ENCODE data around the gene CNDP2.
A peak's percentile ranks its signal among the peaks of the same experiment; 100 is the strongest.

Gene CNDP2

DNA sequence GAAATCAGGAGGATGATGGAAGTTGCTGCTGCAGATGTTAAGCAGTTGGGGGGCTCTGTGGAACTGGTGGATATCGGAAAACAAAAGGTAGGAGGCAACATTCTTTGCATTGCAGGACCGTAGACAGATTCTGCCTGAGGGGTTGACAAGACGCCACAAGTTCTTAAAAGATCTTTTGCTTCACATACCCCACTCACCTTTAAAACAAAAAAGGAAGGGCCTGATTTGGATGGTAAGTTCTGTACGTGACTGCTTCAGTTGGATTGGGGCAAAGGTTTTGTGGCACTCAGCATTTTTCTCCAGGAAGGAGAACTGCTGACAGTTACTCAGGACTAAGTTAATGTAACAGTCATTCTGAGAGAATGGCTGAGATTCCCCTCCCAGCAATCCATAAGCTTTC lies 5.2 kb downstream of the CNDP2 start:
- no peak for DNase-seq

DNA sequence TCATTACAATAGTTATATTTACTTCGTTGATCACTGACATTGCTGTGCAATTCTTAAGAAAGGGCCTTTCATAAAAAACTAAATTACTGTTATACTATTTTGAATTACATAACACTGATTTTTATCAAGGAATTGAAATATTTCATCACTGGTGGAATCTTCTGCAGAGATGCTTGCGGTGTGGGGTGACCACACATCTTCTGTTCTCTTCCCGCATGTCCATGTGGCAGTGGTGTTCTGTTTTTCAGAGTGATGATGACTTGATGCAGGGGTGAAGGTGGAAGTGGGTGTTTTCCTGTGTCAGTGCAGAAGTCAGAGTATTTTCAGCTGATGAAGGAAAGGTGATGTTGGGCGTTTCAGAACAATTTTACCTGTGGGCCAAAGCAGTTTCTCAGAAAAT lies 7.0 kb downstream of the CNDP2 start:
- DNase-seq, result no peak

DNA sequence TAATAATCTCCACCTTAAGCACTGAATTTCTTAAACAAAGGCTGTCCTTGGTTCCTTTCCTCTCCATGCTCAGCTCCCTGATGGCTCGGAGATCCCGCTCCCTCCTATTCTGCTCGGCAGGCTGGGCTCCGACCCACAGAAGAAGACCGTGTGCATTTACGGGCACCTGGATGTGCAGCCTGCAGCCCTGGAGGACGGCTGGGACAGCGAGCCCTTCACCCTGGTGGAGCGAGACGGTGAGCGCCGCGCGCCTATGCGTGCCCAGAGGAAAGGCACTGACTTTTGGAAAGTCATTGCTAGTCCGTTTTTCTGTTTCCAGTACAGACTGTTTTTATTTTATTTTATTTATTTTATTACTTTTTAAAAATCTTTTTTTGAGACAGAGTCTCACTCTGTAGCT lies 9.6 kb downstream of the CNDP2 start:
- no peak for DNase-seq

DNA sequence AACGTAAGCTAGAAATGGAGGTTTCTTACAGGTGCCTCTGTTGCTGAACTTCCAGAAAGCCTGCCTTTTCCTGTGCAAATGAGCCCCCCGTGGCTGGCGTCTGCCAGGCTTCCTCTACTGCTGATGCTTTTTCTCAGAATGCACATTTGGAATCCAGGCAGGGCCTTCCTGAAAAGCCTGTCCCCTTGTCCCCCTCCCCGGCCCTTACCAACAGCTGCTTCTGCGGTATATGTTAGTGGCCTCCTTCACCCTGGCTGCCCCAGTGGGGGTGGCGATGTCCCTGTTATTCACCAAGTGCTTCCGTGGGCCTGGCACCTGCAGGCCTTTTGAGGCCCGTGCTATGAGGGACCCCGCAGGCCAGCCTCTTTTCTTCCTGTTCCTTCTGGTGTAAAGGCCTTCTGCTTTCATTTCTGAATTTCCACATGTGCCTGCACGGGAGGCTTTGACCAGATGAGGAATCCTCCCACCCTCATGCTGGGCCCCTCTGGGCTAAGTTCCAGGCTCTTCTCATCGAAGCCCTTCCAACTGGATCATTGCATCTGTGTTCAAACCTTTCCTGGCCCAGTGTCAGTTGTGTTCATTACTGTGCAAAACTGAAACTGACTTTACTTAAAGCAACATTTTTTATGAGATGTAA lies 10.4 kb downstream of the CNDP2 start:
- peak; percentile 52 for DNase-seq

DNA sequence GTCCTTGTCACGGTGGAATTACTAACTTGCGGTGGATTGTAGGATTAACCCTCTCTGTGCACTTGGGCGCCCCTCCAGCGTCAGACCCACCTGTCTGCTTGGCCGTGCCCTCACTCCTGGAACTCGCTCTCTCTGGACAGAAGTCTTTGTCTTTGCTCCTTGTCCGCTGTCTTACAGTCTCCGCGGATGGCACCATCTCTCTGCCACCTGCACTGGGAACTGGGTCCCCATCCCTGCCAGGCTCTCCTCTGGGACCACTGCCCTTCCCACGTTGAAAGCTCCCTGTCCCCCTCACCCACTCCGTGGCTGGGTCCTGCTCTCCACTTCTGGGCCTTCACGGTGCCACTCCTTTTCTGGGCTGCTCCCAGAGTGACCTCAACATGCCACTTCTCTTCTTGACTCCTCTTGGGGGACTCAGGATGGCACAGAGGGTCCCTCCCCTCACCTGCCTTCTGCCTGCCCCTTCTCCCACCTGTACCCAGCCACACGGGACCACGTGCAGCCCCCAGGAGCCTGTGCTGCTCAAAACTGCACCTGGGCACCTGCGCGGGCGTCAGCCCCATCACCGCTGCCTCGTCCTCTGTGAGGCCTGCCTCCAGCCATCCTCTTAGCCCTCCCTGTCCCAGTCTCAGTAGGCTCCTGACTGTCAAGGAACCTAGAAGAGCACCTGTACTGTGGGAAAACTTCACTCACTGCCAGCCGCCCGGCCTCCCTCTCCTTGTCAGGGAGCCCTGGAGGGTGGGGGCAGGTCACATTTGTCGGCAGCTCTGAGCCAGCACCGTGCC lies 11.1 kb downstream of the CNDP2 start:
- no peak for DNase-seq

DNA sequence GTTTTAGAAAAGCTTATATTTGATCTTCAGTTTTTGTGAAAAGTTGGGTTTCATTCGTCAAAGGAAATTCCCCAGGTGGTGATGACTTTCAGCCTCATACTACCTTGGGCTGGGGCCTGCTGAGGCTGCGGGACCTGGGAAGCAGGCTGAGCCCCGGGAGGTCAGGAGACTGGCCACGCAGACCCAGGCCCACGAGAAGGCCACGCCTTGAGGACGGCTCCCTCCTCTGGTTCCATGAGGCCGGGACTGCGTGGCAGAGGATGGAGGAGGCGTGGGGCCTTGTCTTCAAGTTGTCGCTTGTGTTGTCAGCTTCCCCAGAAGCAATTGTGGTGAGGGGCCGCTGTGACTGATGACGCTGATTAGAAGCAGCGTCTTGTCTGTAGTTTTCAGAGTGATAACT lies 11.8 kb downstream of the CNDP2 start:
- DNase-seq, result no peak

DNA sequence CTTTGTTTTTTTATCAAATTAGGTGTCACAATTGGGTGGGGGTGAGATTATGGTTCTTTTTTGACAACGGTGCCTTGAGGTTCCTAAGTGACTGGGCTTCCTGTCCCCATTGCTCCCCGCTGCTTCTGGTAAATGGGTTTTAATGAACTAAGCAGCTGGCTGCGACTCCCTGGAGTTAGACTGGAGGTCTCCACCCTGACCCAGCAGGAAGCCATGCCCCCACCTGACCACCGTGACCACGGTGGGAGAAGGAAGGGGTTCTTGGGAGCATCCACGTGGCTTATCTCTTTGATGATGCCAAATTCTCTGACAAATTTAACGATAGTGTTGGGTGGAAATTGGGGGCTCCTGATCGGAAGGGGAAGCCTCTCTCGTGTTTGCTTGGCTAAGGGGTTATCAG lies 12.2 kb downstream of the CNDP2 start:
- DNase-seq, result no peak

DNA sequence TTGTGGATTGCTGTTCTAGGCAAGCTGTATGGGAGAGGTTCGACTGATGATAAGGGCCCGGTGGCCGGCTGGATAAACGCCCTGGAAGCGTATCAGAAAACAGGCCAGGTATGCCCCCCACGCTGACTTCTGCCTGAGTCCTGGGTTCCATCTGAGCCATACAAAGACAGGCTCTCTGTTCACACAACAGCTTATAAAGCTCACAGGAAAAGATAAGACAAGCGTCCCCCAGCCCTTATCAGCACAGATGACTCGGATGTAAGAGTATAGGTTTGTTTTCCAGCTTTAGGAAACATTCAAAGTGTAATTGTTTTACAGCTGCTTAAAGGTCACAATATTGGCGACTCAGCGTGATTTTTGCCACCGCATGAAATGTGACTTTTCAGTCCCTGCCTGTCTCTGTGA lies 12.7 kb downstream of the CNDP2 start:
- no peak for DNase-seq

DNA sequence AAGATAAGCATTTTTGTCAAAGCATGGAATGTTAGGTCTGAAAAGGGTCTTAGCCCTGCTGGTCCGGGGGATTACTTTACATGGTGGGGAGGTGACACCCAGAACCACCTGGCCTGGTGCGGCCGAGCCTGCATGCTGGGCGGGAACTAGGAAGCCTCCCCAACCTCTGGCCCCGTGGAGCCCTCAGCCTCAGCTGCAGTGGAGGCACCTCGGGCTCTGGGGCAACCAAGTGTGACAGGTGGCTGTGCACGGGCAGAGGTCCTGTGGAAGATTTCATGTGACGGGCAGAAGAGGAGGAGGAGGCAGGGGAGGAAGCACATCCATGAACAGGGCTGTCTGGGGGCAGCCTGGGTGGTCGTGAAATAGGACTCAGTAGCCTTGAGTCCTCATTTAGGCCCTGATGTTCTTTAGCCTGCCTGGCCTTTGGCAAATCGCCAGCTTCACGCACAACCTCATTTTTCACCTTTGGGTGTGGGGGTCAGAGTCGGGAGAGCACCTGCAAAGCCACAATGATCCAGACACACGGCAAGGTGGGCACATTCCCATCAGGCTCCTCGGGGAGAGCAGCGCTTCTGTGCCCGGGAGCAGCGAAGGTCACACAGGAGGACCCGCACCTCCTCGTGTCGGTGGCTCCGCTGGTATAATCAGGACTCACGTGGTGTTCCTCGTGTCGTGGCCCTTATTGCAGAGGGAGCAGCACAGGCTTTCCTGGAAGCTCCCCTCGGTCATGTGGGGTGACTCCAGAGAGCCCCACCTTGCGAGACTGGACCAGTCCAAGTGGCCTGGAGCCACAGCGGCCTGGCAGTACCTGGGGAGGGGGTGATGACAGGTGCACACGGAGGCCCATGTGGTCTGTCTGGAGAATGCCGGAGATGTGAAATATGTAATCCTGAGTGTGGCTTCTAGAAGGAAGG lies 13.9 kb downstream of the CNDP2 start:
- no peak for DNase-seq

DNA sequence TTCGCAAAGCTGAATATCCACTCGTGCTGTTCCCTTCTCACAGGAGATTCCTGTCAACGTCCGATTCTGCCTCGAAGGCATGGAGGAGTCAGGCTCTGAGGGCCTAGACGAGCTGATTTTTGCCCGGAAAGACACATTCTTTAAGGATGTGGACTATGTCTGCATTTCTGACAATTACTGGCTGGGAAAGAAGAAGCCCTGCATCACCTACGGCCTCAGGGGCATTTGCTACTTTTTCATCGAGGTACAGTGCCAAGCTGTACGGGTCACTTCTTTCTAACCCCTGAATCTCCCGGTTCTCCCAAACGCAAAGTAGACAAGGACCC lies 14.6 kb downstream of the CNDP2 start:
- no peak for DNase-seq

DNA sequence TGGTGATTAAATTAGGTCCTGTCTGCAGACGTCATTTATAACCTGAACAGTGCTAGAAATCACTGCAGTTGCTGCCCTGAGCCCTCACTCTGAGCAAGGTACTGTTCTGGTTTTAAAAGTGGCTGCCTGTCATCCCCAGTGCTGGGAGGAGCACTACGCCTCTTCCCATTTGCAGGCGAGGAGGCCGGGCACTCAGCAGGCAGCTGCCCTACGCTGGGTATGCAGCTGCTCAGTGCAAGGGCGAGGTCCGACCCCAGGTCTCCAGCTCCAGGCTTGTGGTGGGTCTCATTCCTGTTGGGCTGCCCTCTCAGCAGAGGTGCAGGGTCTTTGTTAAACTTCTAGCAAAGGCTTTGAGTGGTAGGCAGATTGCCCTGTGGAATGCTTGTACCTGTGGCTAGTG lies 15.7 kb downstream of the CNDP2 start:
- no peak for DNase-seq

DNA sequence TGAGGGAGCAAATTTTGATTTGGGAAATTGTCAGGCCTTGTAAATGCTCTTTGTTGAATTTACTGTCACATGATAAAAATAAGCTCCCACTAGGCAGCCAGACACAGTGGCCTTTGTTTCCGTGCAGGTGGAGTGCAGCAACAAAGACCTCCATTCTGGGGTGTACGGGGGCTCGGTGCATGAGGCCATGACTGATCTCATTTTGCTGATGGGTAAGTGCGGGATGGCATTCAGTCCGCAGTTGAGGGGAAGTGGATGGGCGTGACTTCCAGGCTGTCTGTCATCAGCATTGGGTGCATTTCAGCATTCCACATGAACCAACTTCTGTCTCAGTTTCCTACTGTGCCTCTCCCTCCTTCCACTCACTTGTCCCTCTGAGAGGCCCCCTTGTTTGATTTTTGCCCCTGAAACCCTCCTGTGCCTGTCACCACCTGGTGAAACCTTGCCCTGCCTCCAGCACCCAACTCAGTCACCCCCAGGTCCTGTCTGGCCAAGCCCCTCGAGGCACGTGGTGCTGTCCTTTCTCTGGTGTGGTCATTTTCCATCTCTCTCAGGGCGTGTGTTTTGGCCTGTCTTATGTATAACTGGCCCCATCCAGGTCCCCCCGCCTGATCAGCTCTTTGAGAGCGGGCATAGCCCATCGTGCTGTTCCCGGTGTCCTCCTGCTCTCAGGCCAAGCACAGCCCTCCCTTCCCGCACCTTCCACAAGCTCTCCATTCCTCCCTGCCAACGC lies 16.3 kb downstream of the CNDP2 start:
- DNase-seq, result no peak

DNA sequence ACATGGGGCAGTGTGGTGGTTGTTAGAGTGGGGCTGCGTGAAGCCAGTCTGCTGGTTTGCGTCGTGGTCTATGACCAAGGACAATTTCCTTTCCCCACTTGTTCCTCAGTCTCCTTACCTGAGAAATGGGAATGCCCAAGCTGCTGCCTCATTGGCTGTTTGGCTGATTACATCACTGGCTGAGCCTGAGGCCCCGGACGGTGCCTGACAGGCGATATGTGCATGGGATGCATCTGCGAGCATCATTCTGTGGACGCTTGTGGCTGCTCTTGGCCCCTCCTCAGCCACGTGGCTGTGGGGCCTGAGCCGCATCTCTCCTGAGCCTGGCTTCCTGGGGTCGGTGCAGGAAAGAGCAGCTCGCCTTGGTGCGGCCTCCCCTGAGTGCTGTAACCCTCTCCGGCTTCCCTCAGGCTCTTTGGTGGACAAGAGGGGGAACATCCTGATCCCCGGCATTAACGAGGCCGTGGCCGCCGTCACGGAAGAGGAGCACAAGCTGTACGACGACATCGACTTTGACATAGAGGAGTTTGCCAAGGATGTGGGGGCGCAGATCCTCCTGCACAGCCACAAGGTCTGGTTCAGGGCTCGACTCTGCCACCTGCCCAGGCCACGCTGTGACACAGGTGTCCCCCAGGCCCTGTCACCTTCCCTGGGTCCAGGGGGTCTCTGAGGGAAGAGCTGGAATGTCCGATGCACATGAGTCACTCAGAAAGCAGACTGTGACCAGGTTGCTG lies 17.2 kb downstream of the CNDP2 start:
- DNase-seq, result no peak

DNA sequence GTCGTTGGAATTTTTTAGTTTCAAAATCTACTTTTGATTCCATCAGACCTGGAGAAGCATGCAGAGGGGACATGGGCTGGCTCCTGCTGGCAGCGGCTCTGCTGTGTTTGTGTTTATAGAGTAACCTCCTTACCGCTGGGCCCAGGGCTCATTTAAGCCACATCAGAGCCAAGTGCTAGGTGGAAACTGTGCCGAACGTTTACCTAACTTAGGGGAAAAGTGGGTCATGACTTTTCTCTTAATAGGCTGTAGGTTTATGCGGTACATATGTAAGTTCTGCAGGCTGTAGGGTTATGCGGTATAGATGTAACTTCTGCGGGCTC lies 17.7 kb downstream of the CNDP2 start:
- no peak for DNase-seq

DNA sequence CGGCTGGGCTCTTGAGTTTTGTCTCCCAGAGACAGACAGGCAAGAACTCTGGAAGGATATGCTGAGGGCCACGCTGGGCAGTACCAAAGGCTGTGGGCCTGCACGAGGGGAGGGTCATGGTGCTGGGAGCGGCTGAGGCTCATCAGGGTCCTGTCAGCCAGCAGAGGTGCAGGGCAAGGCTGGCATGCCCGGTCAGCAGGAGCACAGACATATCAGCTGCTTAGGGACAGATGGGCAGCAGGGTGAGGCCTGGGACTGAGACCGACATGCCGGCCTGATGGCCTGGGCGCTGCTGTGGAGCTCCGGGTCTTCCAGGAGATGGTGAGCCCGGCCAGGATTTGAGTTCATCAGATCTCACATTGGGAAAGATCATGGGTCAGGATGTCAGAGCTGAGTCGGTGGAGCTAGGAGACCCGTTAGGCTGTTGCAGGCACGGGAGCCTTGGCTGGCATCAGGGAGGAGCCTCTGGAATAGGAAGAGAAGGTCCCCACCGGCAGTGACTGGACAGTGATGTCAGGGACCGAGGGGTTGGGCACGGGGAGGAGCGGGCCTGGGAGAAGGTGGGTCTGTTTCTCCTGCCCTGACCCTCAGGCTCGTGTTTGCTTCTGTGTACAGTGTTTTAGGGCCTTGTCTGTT lies 18.8 kb downstream of the CNDP2 start:
- no peak for DNase-seq

DNA sequence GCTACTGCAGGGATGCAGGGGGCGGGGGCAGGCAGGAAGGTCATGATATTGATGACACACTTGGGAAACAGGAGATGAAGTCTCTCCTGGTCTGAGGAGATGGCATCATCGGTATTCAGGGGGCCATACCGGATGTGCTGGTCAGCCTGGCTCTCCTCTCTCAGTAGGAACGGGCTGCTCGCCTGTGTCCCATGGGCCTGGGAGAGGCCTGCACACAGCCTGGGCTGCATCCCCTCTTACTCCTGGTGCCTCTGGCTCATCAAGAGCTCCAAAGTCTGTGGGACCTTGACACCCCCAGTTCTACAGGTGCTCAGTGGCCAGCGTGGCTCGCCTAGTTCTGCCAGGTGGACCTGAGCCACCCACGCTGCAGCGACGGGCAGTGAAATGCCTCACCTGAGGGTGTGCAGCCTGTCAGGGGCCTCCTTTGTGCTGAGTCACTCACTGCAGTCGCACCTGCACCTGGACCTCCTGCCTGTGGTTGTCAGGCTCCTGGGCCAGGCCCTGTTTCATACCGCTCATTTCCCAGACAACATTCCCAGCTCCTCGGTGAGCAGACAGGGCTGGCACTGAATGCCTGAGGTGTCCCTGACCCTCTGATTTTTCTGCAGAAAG lies 19.6 kb downstream of the CNDP2 start:
- DNase-seq, result no peak

DNA sequence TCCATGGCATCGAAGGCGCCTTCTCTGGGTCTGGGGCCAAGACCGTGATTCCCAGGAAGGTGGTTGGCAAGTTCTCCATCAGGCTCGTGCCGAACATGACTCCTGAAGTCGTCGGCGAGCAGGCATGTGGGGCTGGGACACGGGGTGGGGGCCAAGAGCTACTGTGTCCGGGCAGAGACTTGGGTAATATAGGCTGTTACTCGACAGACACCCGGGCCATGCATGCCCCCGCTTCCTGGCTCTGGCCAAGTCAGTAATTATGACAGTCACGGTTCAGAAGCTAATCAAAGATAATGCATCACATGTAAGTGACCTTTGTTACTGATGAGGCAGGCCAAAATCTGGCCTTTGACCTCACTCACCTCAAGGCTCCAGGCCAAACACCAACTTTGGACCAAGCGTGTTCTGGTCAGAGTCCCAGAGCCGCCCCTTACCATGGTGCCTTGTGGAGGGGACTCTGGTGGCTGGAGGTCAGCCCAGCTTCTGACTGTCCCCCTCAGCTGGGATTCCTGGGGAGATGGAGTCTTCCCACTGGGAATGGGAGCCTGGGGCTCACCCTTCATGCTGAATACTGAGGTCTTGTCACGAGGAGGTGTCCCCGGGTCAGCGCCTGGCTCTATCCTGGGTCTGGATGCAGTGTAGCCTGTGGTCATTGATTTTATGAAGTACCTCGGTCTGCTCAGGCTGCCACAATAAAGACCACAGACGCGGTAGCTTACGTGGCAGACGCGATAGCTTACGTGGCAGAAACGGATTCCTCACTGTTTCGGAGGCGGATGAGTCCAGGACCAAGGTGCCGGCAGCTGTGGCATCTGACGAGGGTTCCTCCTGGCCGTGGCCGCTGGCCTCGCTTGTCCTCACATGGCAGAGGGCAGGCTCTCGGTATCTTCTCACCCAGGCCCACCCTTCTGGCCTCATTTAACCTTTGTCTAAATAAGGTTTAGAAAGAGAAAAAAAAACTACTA lies 20.4 kb downstream of the CNDP2 start:
- DNase-seq, result no peak

DNA sequence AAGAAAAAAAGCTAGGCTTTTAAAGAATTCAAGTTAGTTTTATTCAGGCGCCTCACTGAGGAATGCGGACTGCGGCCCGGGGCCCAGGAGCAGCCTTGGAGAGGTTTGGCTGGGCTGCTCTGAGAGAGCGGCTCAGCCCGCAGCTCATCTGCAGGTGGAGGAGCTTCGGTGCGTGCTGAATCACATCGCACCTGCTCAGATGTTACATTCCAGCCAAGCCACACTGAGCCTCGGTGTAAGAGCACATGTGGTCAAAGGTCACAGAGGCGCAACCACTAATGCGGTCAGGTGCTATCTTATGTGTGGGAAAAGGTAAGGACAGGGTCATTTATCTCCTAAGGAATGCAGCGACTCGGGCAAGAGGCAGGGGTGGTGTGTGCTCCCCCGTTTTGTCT lies 21.1 kb downstream of the CNDP2 start:
- DNase-seq, result no peak

DNA sequence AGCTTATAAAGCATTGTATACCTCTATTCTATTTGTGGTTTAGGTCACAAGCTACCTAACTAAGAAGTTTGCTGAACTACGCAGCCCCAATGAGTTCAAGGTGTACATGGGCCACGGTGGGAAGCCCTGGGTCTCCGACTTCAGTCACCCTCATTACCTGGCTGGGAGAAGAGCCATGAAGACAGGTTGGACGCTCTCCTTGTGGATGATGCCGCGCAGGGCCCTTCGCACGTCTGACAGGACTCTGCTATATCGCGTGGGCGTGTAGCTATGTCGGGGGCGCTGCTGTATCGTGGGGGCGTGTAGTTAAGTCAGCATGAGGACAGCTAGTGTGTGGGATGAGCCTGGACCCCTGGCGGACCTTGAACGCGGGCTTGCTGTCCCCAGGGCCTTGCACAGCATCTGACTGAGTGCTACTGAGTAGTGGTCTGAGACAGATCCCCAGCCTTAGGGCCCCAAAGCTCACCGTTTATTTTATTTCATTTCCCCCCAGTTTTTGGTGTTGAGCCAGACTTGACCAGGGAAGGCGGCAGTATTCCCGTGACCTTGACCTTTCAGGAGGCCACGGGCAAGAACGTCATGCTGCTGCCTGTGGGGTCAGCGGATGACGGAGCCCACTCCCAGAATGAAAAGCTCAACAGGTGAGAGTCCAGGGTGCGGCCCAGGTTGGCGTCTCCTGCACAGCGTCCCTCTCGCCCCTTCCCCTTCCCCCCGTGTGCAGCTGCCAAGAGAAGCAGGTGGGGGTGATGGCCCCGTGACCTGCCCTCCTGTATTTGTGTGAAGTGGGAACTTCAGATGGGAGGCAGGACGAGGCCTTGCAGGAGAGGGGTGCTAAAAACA lies 22.5 kb downstream of the CNDP2 start:
- no peak for DNase-seq
